G401 (cell line): ENCODE results near the gene NRCAM. TPM values are rescaled to one million over a fixed set of nuclear protein-coding genes. Genes with fewer than 3 reads are reported as not detected.

Experiments
- DNase-seq: peaks from one replicate; pipeline ENCODE4 v3.0.0-alpha.2; 2015; ENCODE audit warnings: low spot score
- in situ Hi-C: cut with HindIII; loops from 2 replicates; pipeline ENCODE4 v1.10.0; 2016; ENCODE audit warnings: low sequenced_read_pairs, mixed read lengths
- total RNA-seq: library from RNA; depleted of rRNA; stranded (reverse); fragments of >200 nt; shearing (Covaris generic); gene quantifications from 2 replicates; pipeline ENCODE4 v1.2.3, GENCODE V29; 2014

NRCAM gene
- total RNA-seq, 1 experiment from 2014 or later: not detected

- DNase-seq: no peak
- in situ Hi-C loops: no loop called here
Observed at GRCh38 chr7:108324053-108325038, 131.9 kb downstream of the NRCAM start.

GRCh38 chr7:108322925-108323832 lies 133.1 kb downstream of the NRCAM start:
- in situ Hi-C loops: no loop called here
- no peak for DNase-seq

GRCh38 chr7:108322046-108322445 lies 134.2 kb downstream of the NRCAM start:
- in situ Hi-C loops: no loop called here
- no peak for DNase-seq

DNA sequence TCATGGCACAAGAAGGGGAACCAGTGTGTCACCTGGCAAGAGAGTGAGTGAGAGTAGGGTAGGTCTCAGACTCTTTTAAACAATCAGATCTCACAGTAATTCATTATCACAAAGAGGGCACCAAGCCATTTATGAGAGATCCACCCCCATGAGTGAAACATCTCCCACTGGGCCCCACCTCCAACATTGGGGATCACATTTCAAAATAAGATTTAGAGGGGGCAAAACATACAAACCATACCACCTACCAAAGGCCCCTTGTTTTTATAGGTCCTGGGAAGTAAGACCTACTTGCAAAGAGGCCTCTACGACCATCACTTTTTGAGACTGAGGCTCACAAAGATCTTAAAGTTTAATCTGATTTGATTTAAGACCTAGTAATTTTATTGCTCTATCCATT lies 134.9 kb downstream of the NRCAM start:
- no peak for DNase-seq
- in situ Hi-C loops: no loop called here

DNA sequence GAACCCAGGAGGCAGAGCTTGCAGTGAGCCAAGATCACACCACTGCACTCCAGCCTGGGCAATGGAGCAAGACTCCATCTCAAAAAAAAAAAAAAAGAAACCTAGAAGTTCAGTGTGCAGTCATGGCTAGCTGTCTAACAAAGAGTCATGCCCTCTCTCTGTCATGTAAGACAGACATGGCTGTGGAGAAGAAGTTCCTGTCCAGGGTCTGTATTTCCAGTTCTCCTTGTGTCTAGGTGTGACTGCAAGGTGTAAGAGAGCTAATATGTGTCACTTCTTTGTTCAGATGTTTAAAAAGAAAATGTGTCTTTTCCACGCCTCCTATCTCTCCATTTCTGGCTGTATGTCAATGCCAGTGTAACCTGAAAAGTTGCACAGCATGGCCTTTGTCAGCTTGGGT lies 139.5 kb downstream of the NRCAM start:
- no peak for DNase-seq
- in situ Hi-C loops: no loop called here

- DNase-seq: no peak
- in situ Hi-C loops: no loop called here
Observed at GRCh38 chr7:108314551-108314950, 141.7 kb downstream of the NRCAM start.

GRCh38 chr7:108314049-108314448 lies 142.2 kb downstream of the NRCAM start:
- DNase-seq: no peak
- in situ Hi-C loops: no loop called here

- no peak for DNase-seq
- in situ Hi-C loops: no loop called here
Observed at GRCh38 chr7:108313086-108313485, 143.2 kb downstream of the NRCAM start.

DNA sequence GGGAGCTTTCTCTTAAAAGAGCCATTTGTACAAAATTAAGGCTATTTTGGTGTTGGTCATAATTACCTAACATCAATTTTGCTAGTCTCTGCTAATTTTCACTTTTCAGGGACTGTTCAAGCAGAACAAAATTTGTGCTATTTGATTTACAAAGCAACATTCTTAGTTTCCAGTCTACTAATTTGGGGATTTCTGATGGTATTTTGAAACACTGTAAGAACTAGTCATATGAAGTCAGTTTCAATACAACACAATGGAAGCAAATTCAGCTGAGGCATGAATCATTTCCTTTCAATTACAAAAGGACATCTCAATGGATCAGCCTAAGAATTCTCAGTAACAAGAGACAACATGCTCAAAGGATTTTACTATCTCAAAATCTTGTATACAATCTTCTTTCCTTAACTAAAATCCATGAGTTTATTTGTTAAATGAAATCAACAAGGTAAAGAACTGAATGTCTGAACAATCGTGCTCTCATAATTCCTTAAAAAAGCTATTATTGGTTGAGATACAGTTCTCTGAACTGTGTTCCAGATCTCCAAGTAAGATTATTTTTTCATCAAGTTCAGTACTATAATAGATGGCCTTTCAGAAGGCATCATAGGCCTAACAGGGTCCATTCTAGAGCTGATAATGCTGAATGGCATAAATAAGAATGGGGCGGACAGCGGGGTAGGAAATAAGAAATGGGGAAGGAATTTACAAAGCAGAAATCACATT lies 144.6 kb downstream of the NRCAM start:
- DNase-seq: no peak
- in situ Hi-C loops: no loop called here

- no peak for DNase-seq
- in situ Hi-C loops: no loop called here
Observed at GRCh38 chr7:108310351-108310750, 145.9 kb downstream of the NRCAM start.

- peak; percentile 40 for DNase-seq
- in situ Hi-C loops: no loop called here
Observed at GRCh38 chr7:108308903-108309302, 147.3 kb downstream of the NRCAM start.

- in situ Hi-C loops: no loop called here
Observed at GRCh38 chr7:108308276-108308675, 148.0 kb downstream of the NRCAM start.

GRCh38 chr7:108307595-108307994 lies 148.6 kb downstream of the NRCAM start:
- peak; percentile 92 for DNase-seq

More at GRCh38 chr7:108308276-108308675, 148.0 kb downstream of the NRCAM start:
- no peak for DNase-seq

DNA sequence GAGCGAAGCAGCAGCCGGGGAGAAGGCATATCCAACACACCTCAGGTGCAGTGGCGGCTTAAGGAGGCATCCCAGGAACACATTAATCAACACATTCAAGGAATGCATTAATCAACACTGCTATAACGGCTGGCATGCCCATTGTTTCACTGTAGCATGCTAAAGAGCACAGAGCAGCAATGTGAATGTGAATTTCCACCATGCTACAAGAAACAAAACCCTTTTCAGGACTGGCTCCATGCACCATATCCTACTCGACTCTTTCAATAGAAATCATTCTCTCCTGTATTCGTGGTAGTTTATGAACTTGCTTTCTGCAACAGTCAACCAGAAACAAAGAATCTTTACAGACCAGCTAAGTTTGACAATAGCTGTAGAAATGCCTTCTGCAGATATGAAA lies 149.0 kb downstream of the NRCAM start:
- DNase-seq: peak; percentile 65
- in situ Hi-C loops: no loop called here

More at GRCh38 chr7:108307595-108307994, 148.6 kb downstream of the NRCAM start:
- in situ Hi-C loops: no loop called here

- in situ Hi-C loops: no loop called here
- no peak for DNase-seq
Observed at GRCh38 chr7:108303332-108303731, 152.9 kb downstream of the NRCAM start.

DNA sequence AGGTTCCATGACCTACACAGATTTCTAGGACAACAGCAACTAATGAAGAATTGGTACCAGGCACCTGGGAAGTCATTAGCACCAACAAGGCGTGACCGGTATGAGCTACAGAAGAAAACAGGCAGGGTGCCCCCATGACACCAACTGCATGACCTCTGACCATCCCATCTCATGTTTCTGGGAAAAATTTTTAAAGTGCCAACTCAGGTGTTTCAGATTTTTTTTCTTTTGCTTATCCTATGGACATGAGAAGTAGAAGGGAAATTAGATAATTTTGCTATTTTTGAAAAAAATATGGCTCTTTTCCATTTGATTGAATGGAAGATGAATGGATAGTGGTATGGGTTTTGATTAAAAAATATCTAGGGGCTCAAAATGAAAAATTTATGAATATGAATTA lies 154.8 kb downstream of the NRCAM start:
- in situ Hi-C loops: no loop called here
- DNase-seq: no peak

DNA sequence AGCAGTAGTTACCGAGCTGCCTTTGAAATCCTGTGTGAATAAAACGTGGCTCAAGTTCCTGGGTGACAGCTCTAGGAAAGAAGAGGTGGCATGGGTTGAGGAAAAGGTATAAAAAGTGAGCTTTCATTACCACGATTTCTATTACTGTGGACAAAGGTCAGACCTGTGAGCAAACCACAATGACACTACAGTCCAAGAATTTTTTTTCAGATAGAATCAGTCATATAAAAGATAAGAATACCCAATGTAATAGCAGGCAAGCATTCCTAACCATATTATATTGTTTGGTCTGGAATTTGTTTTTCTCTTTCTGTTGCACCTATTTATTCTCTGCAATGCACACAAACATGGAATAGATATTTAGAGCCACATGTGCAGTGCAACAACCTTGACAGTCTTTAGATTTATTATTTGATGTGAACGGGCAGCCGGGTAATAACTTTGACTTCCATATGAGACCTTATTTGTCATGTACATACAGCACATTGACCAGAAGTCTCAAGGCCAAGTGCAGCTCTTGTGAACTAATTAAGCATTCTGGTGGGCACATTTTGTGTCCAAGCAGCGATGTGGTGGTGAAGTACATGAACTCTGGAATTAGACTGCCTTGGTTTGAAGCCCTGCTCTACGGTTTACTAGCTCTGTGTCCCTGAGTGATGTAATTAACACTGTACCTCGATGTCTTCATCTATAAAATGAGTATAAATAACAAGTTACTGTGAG lies 156.8 kb downstream of the NRCAM start:
- DNase-seq: no peak
- in situ Hi-C loops: no loop called here

DNA sequence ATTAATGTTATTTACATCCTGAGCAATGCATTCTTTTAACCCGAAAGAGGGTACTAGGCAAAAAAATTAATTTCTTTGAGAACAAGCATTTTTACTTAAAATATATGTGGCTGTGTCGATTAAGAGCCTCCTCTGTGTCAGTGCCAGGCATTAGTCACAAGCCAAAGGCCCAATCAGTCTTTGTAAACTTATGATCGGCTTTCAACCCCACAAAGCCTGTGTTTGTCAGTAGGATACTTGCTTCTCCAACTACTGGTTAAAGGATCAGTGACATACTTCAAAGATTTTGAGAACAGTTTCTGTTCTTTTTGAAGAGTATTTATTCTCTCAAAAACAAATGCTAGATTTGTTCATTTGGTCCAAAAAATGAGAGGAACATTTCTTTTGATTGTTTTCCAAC lies 159.3 kb downstream of the NRCAM start:
- in situ Hi-C loops: no loop called here

DNA sequence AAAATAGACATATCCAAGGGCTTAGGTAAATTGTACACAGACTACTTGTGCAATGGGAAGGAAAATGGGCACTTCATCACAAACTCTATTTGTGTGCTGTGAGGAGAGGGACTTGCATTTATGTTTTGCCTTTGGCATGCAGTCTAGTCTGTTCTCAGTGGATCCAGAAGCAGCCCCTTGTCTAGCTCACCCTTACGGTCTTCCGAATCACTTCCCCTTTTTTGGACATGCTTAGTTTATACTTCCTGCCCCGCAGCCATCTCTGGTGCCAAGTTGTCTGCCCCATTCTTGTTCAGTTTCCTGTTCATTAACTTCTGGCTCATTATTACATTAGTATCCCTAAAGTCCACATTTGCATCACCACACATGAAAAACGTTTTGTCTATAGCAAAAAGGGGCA lies 161.6 kb downstream of the NRCAM start:
- DNase-seq: no peak
- in situ Hi-C loops: no loop called here

More for the DNA sequence above, 159.3 kb downstream of the NRCAM start:
- no peak for DNase-seq
